Stimulated activated CD4-positive, alpha-beta T cell treated with anti-CD3 and anti-CD28 coated beads, Interleukin-1b, Interleukin-23, amount 100 ng/mL, for 48 hours (primary cell): Measurements from ENCODE around the gene ZNF793.

ENCODE experiments used
- DNase-seq: peaks from one replicate; pipeline ENCODE4 v3.0.0-alpha.2; 2020

ZNF793 gene

DNA sequence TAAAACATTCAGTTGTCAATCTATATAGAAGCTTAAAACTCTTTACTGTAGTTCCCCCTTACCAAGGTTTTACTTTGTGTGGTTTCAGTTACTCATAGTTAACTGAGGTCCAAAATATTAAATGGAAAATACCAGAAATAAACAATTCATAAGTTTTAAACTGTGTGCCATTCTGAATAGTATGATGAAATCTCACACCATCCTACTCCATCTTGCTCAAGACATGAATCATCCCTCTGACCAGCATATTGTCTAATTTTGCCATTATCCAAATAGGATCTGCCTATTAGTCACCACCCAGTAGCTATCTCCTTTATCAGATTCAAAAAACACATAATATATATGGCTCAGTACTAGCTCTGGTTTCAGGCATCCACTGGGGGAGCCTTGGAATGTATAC is 65.5 kb downstream of the ZNF793 start:
- no peak for DNase-seq

DNA sequence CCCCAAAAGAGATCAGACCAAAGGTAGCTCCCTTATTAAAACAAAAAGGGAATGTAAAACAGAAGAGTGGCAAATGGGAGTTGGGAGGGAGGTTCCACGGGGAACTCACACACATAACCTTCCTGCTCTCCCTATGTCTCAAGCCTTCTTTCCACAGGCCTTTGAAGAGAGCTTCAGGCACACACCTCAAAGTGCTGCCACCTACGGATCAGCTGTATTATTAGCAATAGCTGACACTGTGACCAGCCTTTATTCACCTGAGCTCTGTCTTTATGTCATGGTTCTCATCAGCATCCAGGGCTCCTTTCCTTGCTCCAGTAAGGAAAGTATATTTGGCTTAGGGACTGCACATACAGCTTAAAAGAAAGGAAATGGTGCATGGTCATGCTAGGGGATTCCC is 76.6 kb downstream of the ZNF793 start:
- DNase-seq, result no peak
